ENCODE measurements around the gene NAP1L4. TPM values are rescaled to one million over a fixed set of nuclear protein-coding genes. Genes with fewer than 3 reads are reported as not detected.

NAP1L4 gene
- total RNA-seq, 2 donors from 2014 or later = 62.8 to 83.7 TPM

- no peak for ATAC-seq (ENCODE audit: insufficient number of reproducible peaks, low FRiP score, low read depth)
- H3K9me3 ChIP-seq = no peaks in the 10 kb centered on the region
- H3K4me3 ChIP-seq = no peak overlapping the region
- TF ChIP-seq CTCF (IDR thresholded peaks at IDR 0.05) = no peak
- no peaks in the 10 kb centered on the region for H3K27me3 ChIP-seq (replicated peaks; ENCODE audit: insufficient read depth)
- H3K36me3 ChIP-seq = no peaks in the 10 kb centered on the region
- DNase-seq (ENCODE audit: low spot score) = no peak
- no peaks in the 10 kb centered on the region for H3K4me1 ChIP-seq (ENCODE audit: control insufficient read depth in 1 of 2, low read depth in 2 of 2)
- H3K27ac ChIP-seq = no peak overlapping the region
Observed at GRCh38 chr11:2920343-2920742, 71.8 kb downstream of the NAP1L4 start.

- Histone ChIP-seq H3K27me3 (replicated peaks; ENCODE audit: insufficient read depth) (no peaks in the 10 kb centered on the region), H3K4me1 (ENCODE audit: control insufficient read depth in 1 of 2, low read depth in 2 of 2) (no peaks in the 10 kb centered on the region), H3K27ac (no peak overlapping the region), H3K4me3 (no peak overlapping the region), H3K9me3 (no peaks in the 10 kb centered on the region), H3K36me3 (no peaks in the 10 kb centered on the region)
- TF ChIP-seq CTCF (IDR thresholded peaks at IDR 0.05) = no peak
- ATAC-seq (ENCODE audit: insufficient number of reproducible peaks, low FRiP score, low read depth) (no peak), DNase-seq (ENCODE audit: low spot score) (no peak)
Observed at GRCh38 chr11:2919837-2920236, 72.3 kb downstream of the NAP1L4 start.

GRCh38 chr11:2919188-2919587, 72.9 kb downstream of the NAP1L4 start:
- Histone ChIP-seq H3K36me3 (no peaks in the 10 kb centered on the region), H3K27me3 (replicated peaks; ENCODE audit: insufficient read depth) (no peaks in the 10 kb centered on the region), H3K4me1 (ENCODE audit: control insufficient read depth in 1 of 2, low read depth in 2 of 2) (peaks cover 0 to 6% of the 10 kb centered on the region in 2 donors), H3K4me3 (no peak overlapping the region), H3K9me3 (no peaks in the 10 kb centered on the region), H3K27ac (no peak overlapping the region)
- DNase-seq (ENCODE audit: low spot score) = no peak
- TF ChIP-seq CTCF (IDR thresholded peaks at IDR 0.05) = no peak
- ATAC-seq (ENCODE audit: insufficient number of reproducible peaks, low FRiP score, low read depth) = no peak

GRCh38 chr11:2917842-2918490, 74.2 kb downstream of the NAP1L4 start:
- no peaks in the 10 kb centered on the region for H3K36me3 ChIP-seq
- H3K4me1 ChIP-seq (ENCODE audit: control insufficient read depth in 1 of 2, low read depth in 2 of 2) = peaks cover 0 to 8% of the 10 kb centered on the region in 2 donors
- ATAC-seq (ENCODE audit: insufficient number of reproducible peaks, low FRiP score, low read depth) (no peak), DNase-seq (ENCODE audit: low spot score) (no peak)
- H3K9me3 ChIP-seq = no peaks in the 10 kb centered on the region
- no peak for TF ChIP-seq CTCF (IDR thresholded peaks at IDR 0.05)
- no peaks in the 10 kb centered on the region for H3K27me3 ChIP-seq (replicated peaks; ENCODE audit: insufficient read depth)
- H3K4me3 ChIP-seq = no peak overlapping the region
- no peak overlapping the region for H3K27ac ChIP-seq

- H3K36me3 ChIP-seq = no peaks in the 10 kb centered on the region
- no peak overlapping the region for H3K4me3 ChIP-seq
- H3K27me3 ChIP-seq (replicated peaks; ENCODE audit: insufficient read depth) = no peaks in the 10 kb centered on the region
- no peak overlapping the region for H3K27ac ChIP-seq
- H3K9me3 ChIP-seq = no peaks in the 10 kb centered on the region
- TF ChIP-seq CTCF (IDR thresholded peaks at IDR 0.05) = no peak
- DNase-seq (ENCODE audit: low spot score) (no peak), ATAC-seq (ENCODE audit: insufficient number of reproducible peaks, low FRiP score, low read depth) (no peak)
- peaks cover 0 to 8% of the 10 kb centered on the region in 2 donors for H3K4me1 ChIP-seq (ENCODE audit: control insufficient read depth in 1 of 2, low read depth in 2 of 2)
Observed at GRCh38 chr11:2916892-2917645, 75.1 kb downstream of the NAP1L4 start.
